Testis (tissue), 2 donors: ENCODE results near the gene TRIM63.

Experiments
- POLR2A ChIP-seq: fragments of 450-650 bp; IDR thresholded peaks from one replicate; pipeline ENCODE4 v1.6.1; 2017; ENCODE audit warnings: antibody characterized with exemption, mild to moderate bottlenecking, moderate library complexity
- TF ChIP-seq, protein P1 (sequence below), 3 experiments: fragments of 450-650 bp in 2 of 3; fragments of 200-600 bp in 1 of 3; sonication (generic) in 1 of 3; IDR thresholded peaks; one replicate each; pipeline ENCODE4 v1.5.1; 2016 to 2019; ENCODE audit warnings: antibody characterized with exemption in 3 of 3, mild to moderate bottlenecking in 2 of 3, moderate library complexity in 1 of 3

GRCh38 chr1:26038477-26038876 is 29.0 kb downstream of the TRIM63 start:
- no peak for TF ChIP-seq POLR2A
- TF ChIP-seq, protein P1, sequence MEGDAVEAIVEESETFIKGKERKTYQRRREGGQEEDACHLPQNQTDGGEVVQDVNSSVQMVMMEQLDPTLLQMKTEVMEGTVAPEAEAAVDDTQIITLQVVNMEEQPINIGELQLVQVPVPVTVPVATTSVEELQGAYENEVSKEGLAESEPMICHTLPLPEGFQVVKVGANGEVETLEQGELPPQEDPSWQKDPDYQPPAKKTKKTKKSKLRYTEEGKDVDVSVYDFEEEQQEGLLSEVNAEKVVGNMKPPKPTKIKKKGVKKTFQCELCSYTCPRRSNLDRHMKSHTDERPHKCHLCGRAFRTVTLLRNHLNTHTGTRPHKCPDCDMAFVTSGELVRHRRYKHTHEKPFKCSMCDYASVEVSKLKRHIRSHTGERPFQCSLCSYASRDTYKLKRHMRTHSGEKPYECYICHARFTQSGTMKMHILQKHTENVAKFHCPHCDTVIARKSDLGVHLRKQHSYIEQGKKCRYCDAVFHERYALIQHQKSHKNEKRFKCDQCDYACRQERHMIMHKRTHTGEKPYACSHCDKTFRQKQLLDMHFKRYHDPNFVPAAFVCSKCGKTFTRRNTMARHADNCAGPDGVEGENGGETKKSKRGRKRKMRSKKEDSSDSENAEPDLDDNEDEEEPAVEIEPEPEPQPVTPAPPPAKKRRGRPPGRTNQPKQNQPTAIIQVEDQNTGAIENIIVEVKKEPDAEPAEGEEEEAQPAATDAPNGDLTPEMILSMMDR (IDR thresholded peaks at IDR 0.05) = no peak
